Osteocyte (in vitro differentiated cells): ENCODE data around the gene TGM2. TPM values are rescaled to one million over a fixed set of nuclear protein-coding genes. Genes with fewer than 3 reads are reported as not detected.
A peak's percentile ranks its signal among the peaks of the same experiment; 100 is the strongest.

Experiments
- DNase-seq: peaks from one replicate; pipeline ENCODE4 v3.0.0; 2021; ENCODE audit warnings: mixed read lengths; ENCODE audit not compliant: unreplicated experiment; ENCODE audit errors: extremely low spot score
- H3K27ac Mint-ChIP-seq: one replicate; pipeline ENCODE4 v1.8.0; 2021; ENCODE audit warnings: mild to moderate bottlenecking, mixed read lengths; ENCODE audit not compliant: unreplicated experiment
- H3K27me3 Mint-ChIP-seq: one replicate; pipeline ENCODE4 v1.8.0; 2021; ENCODE audit warnings: mixed read lengths; ENCODE audit not compliant: unreplicated experiment
- H3K36me3 Mint-ChIP-seq: one replicate; pipeline ENCODE4 v1.8.0; 2021; ENCODE audit warnings: mixed read lengths; ENCODE audit not compliant: unreplicated experiment
- H3K4me1 Mint-ChIP-seq: one replicate; pipeline ENCODE4 v1.8.0; 2021; ENCODE audit warnings: mixed read lengths; ENCODE audit not compliant: unreplicated experiment
- H3K4me3 Mint-ChIP-seq: one replicate; pipeline ENCODE4 v1.8.0; 2021; ENCODE audit warnings: mild to moderate bottlenecking, moderate library complexity, mixed read lengths; ENCODE audit not compliant: unreplicated experiment
- H3K9me3 Mint-ChIP-seq: one replicate; pipeline ENCODE4 v1.8.0; 2021; ENCODE audit warnings: mixed read lengths; ENCODE audit not compliant: unreplicated experiment
- total RNA-seq: library from RNA; stranded (reverse); gene quantifications from 2 replicates; pipeline ENCODE4 v1.2.1, GENCODE V29; 2021
- TF ChIP-seq, protein P1 (sequence below): fragments of 200-600 bp; sonication (generic); IDR thresholded peaks from 2 replicates; pipeline ENCODE4 v1.5.0; 2021; ENCODE audit warnings: antibody characterized with exemption, mild to moderate bottlenecking, moderate library complexity

Gene TGM2
- total RNA-seq, 1 donor from 2014 or later = 29.2 TPM

DNA sequence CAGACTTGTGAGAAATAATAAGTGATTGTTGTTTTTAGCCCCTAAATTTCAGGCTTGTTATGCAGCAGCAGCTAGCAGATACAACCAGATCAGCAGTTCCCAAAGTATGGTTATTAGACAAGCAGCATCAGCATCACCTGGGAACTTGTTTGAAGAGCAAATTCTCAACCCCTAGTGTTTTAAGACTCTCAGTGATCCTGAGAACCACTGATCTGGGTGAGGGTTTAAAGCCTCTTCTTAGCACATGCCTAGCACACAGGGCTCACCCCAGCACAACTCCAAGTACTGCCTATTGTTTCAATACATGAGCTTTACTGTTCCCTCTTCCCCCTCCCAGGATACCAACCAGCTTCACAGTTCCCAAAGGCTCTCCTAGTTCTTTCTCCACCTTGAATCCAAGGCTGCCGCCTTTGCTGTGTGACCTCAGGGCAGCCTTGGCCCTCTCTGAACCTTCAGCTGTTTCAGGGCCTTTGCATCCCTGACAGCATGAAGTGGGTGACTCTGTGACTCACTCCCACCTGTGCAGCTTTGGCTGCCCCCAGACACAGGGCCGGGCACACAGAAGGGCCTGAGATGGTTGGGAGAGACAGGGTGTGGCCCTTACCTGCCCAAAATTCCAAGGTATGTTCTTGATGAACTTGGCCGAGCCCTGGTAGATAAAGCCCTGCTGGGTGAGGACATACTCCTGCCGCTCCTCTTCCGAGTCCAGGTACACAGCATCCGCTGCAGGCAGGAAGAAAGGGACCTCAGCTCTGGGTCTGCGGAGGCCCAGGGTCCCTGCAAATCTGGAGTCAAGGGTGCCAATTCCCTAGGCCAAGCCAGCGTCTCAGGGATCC, 14.5 kb downstream of the TGM2 start:
- TF ChIP-seq, protein P1, sequence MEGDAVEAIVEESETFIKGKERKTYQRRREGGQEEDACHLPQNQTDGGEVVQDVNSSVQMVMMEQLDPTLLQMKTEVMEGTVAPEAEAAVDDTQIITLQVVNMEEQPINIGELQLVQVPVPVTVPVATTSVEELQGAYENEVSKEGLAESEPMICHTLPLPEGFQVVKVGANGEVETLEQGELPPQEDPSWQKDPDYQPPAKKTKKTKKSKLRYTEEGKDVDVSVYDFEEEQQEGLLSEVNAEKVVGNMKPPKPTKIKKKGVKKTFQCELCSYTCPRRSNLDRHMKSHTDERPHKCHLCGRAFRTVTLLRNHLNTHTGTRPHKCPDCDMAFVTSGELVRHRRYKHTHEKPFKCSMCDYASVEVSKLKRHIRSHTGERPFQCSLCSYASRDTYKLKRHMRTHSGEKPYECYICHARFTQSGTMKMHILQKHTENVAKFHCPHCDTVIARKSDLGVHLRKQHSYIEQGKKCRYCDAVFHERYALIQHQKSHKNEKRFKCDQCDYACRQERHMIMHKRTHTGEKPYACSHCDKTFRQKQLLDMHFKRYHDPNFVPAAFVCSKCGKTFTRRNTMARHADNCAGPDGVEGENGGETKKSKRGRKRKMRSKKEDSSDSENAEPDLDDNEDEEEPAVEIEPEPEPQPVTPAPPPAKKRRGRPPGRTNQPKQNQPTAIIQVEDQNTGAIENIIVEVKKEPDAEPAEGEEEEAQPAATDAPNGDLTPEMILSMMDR = no peak
- Mint-ChIP-seq H3K27ac (no peak overlapping the region), H3K9me3 (no peaks in the 10 kb centered on the region), H3K36me3 (peaks cover 6% of the 10 kb centered on the region), H3K27me3 (no peaks in the 10 kb centered on the region), H3K4me1 (peaks cover 23% of the 10 kb centered on the region), H3K4me3 (no peak overlapping the region)
- DNase-seq = no peak

DNA sequence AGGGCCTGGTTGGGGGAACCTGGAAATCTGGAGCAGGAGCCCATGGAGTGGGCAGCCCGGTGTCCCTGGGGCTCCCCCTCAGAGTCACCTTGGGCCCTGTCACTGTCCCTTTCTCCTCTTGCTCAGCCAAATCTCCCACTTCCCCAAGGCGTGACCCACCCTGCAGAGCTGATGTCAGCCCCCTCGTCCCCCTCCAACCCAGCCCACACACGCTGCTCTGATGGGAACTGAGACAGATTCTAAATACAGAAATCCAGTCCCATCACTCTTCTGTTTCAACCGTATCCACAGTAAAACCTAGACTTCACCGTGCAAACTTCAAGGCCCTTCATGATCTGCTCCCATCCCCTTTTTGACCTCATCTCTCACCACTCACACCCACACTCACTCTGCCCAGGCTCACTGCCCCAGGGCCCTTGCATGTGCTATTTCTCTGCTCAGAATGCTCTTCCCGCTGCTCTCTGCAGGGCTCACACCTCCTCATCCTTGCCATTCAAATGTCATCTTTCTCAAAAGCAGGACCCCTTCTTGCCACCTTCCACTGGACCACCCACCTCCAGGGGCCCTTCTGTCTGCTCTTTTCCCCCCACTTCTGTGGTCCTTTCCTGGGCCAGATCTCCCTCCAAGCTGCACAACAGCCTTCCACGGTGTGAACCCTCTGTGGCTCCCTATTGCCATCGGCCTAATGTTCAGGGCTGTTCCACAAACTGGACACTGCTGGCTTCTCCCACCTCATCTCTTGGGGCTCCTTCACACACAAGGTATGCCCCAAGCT, 16.6 kb downstream of the TGM2 start:
- DNase-seq = no peak
- TF ChIP-seq, protein P1 = no peak
- Mint-ChIP-seq H3K9me3 (no peaks in the 10 kb centered on the region), H3K36me3 (peaks cover 6% of the 10 kb centered on the region), H3K27ac (no peak overlapping the region), H3K4me3 (no peak overlapping the region), H3K4me1 (peaks cover 38% of the 10 kb centered on the region), H3K27me3 (no peaks in the 10 kb centered on the region)

DNA sequence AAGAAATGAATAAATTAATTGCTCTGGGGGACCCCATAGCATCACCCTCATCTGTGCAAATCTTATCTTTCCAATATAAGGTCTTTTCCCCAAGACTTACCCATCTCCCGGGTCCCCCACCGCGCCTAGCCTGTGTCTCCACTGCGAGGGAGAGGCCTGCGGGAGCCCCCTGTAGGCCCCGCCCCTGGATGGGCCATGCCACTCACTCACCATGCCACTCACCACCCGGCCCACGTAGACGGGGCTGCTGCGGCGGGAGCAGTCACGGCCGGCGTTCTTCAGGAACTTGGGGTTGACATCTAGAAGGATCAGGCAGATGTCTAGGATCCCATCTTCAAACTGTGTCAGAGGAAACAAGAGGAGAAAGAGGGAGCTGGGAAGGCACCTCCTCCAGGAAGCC, 17.3 kb downstream of the TGM2 start:
- Mint-ChIP-seq H3K27ac (no peak overlapping the region), H3K4me1 (peaks cover 42% of the 10 kb centered on the region), H3K36me3 (peaks cover 6% of the 10 kb centered on the region), H3K9me3 (no peaks in the 10 kb centered on the region), H3K27me3 (no peaks in the 10 kb centered on the region), H3K4me3 (no peak overlapping the region)
- no peak for DNase-seq
- TF ChIP-seq, protein P1 = no peak

DNA sequence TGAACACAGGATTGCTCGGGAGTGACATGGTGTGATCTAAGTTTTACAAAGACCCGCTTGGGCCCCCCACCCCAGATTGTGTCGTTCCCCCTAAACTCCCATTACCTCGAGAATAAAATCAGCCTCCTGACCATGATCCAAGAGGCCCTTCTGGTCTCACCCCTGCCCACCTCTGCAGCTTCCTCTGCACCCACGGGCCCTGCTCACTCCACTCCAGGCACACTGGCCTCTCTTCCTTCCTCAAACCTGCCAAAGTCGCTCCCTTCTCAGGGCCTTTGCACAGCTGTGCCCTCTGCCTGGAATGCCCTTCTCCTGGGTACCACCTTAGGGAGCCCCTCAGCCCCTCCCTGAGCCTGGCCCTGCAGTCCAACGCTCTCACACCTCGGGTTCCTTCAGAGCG, 17.9 kb downstream of the TGM2 start:
- no peaks in the 10 kb centered on the region for H3K9me3 Mint-ChIP-seq
- no peak overlapping the region for H3K4me3 Mint-ChIP-seq
- H3K4me1 Mint-ChIP-seq = peaks cover 39% of the 10 kb centered on the region
- DNase-seq = no peak
- TF ChIP-seq, protein P1 = no peak
- no peaks in the 10 kb centered on the region for H3K27me3 Mint-ChIP-seq
- peaks cover 6% of the 10 kb centered on the region for H3K36me3 Mint-ChIP-seq
- H3K27ac Mint-ChIP-seq = peak overlapping the region; percentile 27

DNA sequence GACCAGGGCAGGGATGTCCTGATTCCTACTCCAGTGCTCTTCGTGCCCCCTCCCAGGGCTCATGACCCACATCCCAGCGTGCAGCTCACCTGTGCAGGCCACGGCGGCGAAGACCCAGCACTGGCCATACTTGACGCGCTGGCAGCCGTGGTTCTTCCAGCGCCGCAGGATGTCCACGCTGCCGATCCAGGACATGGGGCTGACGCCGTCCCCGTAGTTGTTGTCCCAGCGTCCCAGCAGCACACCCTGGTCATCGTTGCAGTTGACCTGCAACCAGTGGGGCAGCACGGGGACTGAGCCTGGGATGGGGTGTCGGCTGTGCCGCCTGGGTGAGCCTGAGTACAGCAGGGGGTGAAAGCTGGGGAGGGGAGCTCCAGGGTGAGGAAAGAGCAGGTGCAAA, 18.4 kb downstream of the TGM2 start:
- no peak overlapping the region for H3K27ac Mint-ChIP-seq
- H3K36me3 Mint-ChIP-seq = peaks cover 6% of the 10 kb centered on the region
- TF ChIP-seq, protein P1 = no peak
- no peaks in the 10 kb centered on the region for H3K27me3 Mint-ChIP-seq
- DNase-seq = no peak
- peaks cover 39% of the 10 kb centered on the region for H3K4me1 Mint-ChIP-seq
- H3K4me3 Mint-ChIP-seq = no peak overlapping the region
- no peaks in the 10 kb centered on the region for H3K9me3 Mint-ChIP-seq
